Measurements from ENCODE around the gene GLB1L3. TPM values are rescaled to one million over a fixed set of nuclear protein-coding genes. Genes with fewer than 3 reads are reported as not detected.

The GLB1L3 gene
- total RNA-seq, 4 donors from 2014 or later, result not detected

- TF ChIP-seq CTCF (IDR thresholded peaks at IDR 0.05; ENCODE audit: low read depth), result no peak
Observed at GRCh38 chr11:134277183-134278001, 1.2 kb downstream of the GLB1L3 start.

GRCh38 chr11:134278356-134278755, 2.2 kb downstream of the GLB1L3 start:
- TF ChIP-seq CTCF (IDR thresholded peaks at IDR 0.05; ENCODE audit: low read depth), result no peak

DNA sequence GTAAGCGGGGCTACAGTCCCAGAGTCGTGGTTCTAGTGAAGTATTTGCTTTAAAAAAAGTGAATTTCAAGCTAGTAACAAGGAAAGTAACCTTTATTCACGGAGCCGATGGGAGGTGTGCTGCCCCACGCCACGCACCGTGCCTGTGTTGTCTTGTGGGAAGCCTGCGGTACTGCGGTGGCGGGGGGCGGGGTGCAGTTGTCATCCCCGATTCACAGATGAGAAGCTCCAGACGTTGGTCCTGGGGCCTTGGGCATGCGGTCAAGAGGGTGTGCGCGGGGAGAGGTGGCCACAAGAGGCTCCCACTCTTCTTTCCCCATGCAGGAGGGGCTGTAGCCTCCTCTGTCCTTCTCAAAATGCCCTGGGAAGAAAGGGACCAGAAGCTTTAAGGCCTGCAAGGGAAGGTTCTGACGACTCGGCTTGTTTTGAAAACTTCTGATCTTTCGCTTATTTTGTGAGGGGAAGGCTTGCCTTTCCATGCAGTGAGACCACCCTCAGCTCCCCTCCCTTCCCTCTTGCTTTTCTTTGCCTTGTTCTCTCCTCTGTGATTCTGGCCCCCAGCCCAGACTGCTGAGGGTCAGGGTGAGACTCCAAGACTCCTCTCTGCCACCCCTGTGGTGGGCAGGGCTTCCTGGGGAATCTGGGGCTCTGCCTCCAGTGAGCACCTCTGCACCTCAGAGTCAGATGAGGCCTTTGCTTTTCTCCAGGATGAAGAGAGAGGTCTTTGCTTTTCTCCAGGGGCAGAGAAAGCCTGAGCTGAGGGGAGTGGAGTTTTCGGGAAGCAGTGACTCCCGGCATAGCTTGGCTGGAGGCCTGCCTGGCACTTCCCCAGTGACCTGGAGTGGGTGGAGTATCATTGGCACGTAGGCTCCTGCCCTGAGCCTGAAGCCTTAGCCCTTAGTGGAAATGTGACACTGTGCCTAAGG, 6.2 kb downstream of the GLB1L3 start:
- no peak for TF ChIP-seq CTCF (IDR thresholded peaks at IDR 0.05; ENCODE audit: low read depth)

- no peak for TF ChIP-seq CTCF (IDR thresholded peaks at IDR 0.05; ENCODE audit: low read depth)
Observed at GRCh38 chr11:134283461-134284230, 7.5 kb downstream of the GLB1L3 start.

- no peak for TF ChIP-seq CTCF (IDR thresholded peaks at IDR 0.05; ENCODE audit: low read depth)
Observed at GRCh38 chr11:134287561-134287960, 11.4 kb downstream of the GLB1L3 start.

- TF ChIP-seq CTCF (IDR thresholded peaks at IDR 0.05; ENCODE audit: low read depth), result no peak
Observed at GRCh38 chr11:134288486-134288885, 12.3 kb downstream of the GLB1L3 start.

Data from subcutaneous adipose tissue (tissue), 4 donors.